HG02678 (cell line): ENCODE results near the gene RGS21.

ENCODE experiments used
- ATAC-seq: cut with Tn5 transposase; IDR thresholded peaks from one replicate; pipeline ENCODE4 v1.9.1; 2021; ENCODE audit warnings: mild to moderate bottlenecking, moderate library complexity; ENCODE audit not compliant: unreplicated experiment

RGS21 gene

DNA sequence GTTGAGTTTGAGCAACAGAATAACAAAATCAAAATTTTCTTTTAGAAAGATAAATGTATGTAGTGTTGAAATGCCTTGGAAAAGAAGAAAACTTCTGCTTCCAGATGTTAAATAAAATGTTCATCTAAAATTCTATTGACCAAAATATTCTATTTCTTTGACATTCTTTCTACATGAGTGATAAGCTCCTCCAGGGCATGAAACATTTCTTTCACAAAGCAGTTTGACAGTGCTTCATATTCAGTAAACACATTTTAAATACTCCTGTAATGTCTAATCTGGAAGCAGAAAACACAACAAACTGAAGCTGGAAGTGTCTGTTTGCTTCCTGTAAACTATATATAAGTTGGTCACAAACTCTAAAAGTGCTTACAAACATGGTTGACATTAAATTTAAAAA is 61.5 kb downstream of the RGS21 start:
- ATAC-seq, result no peak

DNA sequence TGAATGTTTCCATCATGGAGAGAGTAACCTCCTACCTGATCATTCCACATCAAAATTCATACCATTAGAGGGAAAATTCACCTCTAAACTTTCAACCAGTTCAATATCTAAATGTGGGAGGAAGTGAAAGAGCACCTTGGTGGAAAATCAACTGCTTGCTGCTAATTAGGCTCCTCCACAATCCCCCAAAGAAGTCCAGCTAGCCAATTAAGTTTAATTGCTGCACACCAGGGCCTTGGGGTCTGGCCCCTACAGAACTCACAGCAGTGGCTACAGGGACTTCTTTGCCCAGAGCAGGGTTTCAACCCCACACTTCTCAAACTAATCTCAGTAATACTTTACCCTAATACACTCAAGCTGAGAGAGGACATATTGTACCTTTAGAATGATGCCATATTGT is 62.1 kb downstream of the RGS21 start:
- no peak for ATAC-seq

- no peak for ATAC-seq
Observed at GRCh38 chr1:192379554-192379953, 62.8 kb downstream of the RGS21 start.

DNA sequence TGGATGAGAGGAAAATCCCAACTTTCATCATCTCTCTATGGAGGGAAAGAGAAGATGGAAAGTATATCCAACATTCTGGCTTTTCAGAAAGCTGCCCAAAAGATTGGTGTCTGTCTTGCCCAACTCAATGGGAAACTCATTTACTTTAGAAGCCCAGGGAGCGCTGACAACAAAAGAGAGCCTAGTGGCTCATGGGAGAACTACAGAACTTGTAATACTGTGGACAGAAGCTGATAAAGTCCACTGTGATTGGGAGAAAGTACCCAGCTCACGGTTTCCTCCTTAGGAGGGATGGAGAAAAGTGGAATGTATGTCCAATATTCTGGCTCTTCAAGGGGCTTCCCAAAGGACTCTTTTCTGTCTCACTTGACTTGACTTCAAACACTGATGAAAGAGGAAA is 66.0 kb downstream of the RGS21 start:
- ATAC-seq, result no peak

DNA sequence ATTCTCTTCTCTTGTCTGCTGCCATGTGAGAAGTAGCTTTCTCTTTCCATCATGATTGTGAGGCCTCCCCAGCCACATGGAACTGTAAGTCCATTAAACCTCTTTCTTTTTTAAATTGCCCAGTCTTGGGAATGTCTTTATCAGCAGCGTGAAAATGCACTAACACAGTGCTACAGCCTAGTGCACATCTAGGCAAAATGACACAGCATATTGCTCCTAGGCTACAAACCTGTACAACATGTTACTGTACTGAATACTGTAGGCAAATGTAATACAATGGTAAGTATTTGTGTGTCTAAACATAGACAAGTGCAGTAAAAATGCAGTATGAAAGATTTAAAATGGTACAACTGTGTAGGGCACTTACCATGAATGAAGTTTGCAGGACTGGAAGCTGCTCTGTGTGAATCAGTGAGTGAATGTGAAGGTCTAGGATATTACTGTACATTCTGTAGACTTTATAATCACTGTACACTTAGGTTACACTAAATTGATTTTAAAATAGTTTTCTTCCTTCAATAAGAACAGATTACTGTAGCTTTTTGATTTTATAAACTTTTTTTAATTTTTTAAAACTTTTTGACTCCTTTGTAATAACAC is 69.4 kb downstream of the RGS21 start:
- no peak for ATAC-seq

DNA sequence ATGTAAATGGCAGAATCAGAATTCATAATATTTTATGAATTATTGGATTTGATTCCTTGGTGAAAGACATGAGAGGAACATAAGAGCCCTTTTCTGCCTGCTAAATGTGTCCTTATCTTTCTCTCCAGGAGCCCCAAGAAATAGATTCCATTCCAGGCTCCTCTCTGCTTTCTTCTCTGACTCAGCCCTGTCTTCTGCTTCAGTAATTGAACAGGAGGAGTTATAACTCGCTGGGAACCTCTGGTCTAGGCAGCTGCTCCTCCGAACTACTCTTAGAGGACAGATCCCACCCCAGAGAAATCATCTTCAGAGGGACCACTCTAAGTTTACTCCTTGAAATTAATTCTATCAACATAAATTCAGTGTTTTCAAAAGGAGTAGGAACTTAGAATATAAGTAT is 78.4 kb downstream of the RGS21 start:
- no peak for ATAC-seq

DNA sequence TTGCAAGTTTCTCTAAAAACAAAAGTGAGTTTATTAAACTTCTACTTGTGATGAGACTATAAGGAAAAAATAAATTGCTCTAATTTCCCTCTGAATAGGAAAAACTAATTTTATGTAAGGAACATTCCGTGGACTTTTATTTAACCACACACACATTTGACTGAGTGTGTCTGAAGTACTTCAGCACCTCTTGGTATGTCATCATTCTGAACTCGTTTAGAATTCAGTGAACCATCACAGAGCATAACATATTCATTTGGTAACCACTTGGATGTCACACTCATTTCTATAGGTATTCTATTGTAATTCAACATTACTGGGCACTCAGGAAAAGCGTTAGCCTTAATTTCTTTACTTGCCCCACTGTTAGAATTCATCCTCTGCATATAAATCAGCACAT is 79.1 kb downstream of the RGS21 start:
- no peak for ATAC-seq

DNA sequence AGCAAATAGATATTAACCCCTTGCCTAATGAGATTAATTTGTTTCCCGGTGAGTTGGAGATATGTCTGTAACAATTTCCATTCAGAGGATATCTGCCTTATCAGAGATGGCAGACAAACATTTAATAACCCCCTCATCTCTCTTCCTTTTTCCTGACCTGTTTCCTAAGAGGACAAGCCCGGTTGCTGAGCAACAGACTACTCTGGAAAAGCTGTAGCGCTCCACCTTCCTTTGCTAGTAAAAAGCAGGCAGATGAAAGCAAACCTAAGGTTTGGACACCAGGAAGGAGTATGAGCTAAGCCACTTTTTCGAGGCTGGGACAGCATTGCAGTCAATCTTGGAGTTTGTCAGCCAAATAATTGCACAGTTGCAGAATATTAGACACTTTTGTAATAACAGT is 82.4 kb downstream of the RGS21 start:
- no peak for ATAC-seq

- no peak for ATAC-seq
Observed at GRCh38 chr1:192401825-192402224, 85.0 kb downstream of the RGS21 start.

- ATAC-seq, result no peak
Observed at GRCh38 chr1:192402571-192402970, 85.8 kb downstream of the RGS21 start.

DNA sequence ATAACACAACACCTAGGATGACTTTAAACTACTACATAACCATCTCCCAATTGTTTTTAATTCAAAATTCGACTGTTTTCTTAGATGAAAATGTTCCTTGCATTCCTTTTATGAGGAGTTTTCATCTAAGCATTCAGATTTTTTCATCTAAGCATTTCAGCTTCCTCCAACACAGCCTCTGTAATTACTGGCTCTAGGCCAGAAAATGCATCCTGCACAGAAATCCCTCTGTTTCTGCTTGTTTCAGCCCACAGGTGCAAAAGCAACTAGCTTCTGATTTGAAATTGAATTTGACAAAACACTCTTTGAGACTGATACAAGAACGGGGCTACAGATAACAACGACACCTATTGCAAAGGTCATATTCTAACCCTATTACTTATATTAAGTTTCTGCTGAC is 90.4 kb downstream of the RGS21 start:
- ATAC-seq, result no peak
